ENCODE results near the gene SVIL. TPM values are rescaled to one million over a fixed set of nuclear protein-coding genes. Genes with fewer than 3 reads are reported as not detected.
A peak's percentile ranks its signal among the peaks of the same experiment; 100 is the strongest.
"Not testable (repeated sequence)": the region's sequence is repeated elsewhere in the genome, so short reads cannot be mapped to it uniquely, and the experiment has no call there.

Gene SVIL
- polyA plus RNA-seq, 3 donors from 2014 or later, result 0.16 to 16.3 (median 2.6) TPM

DNA sequence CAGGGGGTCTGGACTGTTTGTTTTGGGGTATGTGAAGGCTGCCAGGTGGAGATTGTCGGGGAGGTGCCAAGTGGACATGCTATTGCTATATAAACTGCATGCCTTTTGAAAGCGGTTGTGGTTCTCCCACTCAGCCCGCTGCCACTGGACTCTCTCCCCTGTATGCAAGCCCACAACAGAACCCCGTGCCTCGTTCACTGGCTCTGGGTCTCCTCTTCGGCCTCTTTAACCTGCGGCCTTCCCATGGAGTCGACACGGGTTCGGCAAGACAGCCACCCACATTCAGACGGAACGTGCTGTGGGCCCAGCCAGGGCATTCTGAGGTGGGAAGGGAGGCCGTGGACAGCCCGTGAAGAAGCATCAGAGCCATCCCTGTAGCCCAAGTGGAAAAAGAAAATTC is 50.3 kb downstream of the SVIL start:
- H3K36me3 Mint-ChIP-seq, result peaks cover 0 to 4% (median 0%) of the 10 kb centered on the region in 3 donors
- DNase-seq, result no peak
- no peaks in the 10 kb centered on the region for H3K9me3 Mint-ChIP-seq
- peaks cover 0 to 3% of the 10 kb centered on the region in 2 donors for H3K4me1 Mint-ChIP-seq
- H3K4me3 Mint-ChIP-seq, result no peak overlapping the region
- H3K27me3 Mint-ChIP-seq (ENCODE audit: low read depth in 3 of 3), result peaks cover 0 to 1% (median 1%) of the 10 kb centered on the region in 3 donors
- H3K27ac Mint-ChIP-seq, result no peak overlapping the region

DNA sequence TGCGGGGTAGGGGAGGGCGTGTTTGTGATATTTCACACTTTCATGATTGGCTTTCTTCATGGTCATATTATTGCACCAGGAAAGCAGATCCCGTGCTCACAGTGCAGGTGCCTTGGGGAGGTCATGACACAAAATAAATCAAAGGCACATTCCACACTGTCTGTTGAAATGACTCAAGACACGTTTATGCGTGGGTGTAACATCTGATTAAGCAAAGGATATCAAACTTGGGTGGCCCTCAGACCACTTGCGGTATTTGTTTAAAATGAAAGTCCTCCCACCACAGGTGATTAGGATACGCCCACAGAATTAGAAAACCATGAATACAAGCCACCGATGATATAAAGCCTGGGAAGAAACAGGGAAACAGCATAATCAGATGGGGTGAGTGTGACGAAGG is 51.1 kb downstream of the SVIL start:
- Mint-ChIP-seq H3K36me3 (peaks cover 0 to 4% (median 0%) of the 10 kb centered on the region in 3 donors), H3K4me1 (peaks cover 0 to 2% of the 10 kb centered on the region in 2 donors), H3K4me3 (no peak overlapping the region), H3K27me3 (ENCODE audit: low read depth in 3 of 3) (peaks cover 0 to 1% (median 1%) of the 10 kb centered on the region in 3 donors), H3K27ac (no peak overlapping the region), H3K9me3 (no peaks in the 10 kb centered on the region)
- no peak for DNase-seq

DNA sequence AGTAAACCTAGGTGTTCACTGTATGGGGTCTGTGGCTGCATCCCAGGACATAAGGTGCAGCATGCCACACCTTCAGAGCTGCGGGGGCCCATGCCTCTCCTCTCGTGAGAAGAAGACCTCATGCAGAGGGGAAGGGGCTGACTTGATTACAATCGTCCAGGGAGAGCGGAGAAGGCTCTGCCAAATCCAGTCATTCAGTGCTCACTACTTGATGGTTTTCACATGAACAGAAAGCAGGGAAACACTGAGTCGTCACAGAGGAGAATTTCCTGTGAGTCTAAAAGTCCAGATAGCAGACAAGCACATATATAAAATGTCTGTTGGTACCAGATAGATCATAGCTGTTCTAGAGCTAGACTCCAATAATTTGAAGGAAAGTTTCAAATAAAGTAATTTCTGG is 52.0 kb downstream of the SVIL start:
- not testable (repeated sequence) for H3K4me3 Mint-ChIP-seq; H3K9me3 Mint-ChIP-seq; DNase-seq; H3K36me3 Mint-ChIP-seq; H3K4me1 Mint-ChIP-seq; H3K27me3 Mint-ChIP-seq (ENCODE audit: low read depth in 3 of 3); H3K27ac Mint-ChIP-seq

DNA sequence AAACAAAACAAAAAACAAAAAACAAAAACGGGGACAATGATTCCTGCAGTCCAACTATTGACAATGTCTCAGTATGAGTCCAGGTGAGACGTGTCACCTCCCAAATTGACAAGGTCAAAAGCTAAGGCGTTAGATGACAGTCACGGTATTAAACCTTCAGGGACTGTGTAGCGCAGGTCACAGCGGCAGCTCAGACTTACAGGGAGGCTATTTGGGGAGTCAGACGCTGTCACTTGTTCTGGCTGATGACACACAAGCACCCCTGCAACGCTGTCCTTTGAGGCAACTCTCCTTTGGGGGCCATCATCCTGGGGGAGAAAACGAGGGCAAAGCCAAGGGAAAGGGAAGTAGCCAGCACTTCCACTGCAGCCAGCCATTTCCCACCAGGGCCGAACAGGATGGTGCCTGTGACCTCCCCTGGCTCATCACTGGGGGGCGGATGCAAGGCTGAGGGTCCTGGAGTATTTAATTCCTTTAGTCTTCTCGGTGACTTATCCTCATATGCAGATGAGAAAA is 55.3 kb downstream of the SVIL start:
- DNase-seq, result no peak
- Mint-ChIP-seq H3K4me1 (peaks cover 0 to 2% of the 10 kb centered on the region in 2 donors), H3K36me3 (peaks cover 0 to 3% (median 0%) of the 10 kb centered on the region in 3 donors), H3K4me3 (no peak overlapping the region), H3K9me3 (no peaks in the 10 kb centered on the region), H3K27me3 (ENCODE audit: low read depth in 3 of 3) (peaks cover 0 to under 1% (median 0%) of the 10 kb centered on the region in 3 donors), H3K27ac (no peak overlapping the region)

DNA sequence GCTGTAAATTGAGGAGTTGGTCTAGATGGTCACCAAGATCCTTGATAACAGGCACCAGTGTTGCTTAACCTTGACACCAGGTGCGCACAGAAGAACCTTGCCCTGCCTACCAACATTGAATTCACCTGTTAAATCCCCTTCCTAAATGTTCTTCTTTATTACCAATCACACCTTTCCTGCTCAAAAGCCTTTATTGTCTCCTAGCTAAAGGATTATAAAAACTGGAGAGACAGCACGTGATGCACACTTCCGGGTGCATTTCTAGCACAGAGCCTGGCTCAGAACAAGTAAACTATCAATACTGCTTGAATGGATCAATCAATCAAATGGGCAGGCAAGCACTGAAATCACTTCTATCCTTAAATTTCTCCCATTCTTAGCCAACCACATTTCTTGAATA is 56.3 kb downstream of the SVIL start:
- no peaks in the 10 kb centered on the region for H3K9me3 Mint-ChIP-seq
- H3K4me1 Mint-ChIP-seq, result peaks cover 0 to 2% of the 10 kb centered on the region in 2 donors
- H3K27ac Mint-ChIP-seq, result no peak overlapping the region
- no peaks in the 10 kb centered on the region for H3K27me3 Mint-ChIP-seq (ENCODE audit: low read depth in 3 of 3)
- no peak for DNase-seq
- no peak overlapping the region for H3K4me3 Mint-ChIP-seq
- H3K36me3 Mint-ChIP-seq, result peaks cover 0 to 3% (median 0%) of the 10 kb centered on the region in 3 donors

DNA sequence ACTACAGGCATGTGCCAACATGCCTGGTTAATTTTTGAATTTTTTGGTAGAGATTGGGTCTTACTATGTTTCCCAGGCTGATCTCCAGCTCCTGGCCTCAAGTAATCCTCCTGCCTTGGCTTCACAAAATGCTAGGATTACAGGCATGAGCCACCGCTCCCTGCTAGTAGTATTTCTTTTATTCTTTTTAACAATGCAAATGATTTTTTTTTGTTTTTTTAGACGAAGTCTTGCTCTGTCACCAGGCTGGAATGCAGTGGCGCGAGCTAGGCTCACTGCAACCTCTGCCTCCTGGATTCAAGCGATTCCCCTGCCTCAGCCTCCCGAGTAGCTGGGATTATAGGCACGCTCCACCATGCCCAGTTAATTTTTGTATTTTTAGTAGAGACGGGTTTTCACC is 58.1 kb downstream of the SVIL start:
- Mint-ChIP-seq H3K36me3 (peaks cover 0 to 3% (median 0%) of the 10 kb centered on the region in 3 donors), H3K27ac (no peak overlapping the region), H3K4me1 (no peaks in the 10 kb centered on the region), H3K4me3 (no peak overlapping the region), H3K27me3 (ENCODE audit: low read depth in 3 of 3) (no peaks in the 10 kb centered on the region), H3K9me3 (no peaks in the 10 kb centered on the region)
- DNase-seq, result no peak

DNA sequence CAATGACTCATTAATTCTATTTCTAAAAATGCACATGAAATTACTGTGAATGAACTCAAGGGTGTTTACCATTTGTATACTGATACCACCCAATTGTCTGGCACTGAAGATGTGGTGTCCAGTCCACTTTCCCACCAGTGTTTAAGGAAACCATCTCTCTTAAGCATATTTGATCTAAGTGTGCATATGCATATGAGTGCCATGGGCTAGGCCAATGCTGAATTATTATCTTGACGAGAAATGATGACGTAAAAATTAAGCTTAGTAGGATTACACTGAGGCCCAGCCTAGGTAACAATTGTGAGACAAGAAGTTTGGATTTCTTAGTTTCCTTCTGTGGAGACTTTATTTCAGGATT is 59.7 kb downstream of the SVIL start:
- DNase-seq, result no peak
- no peak overlapping the region for H3K27ac Mint-ChIP-seq
- H3K9me3 Mint-ChIP-seq, result no peaks in the 10 kb centered on the region
- H3K36me3 Mint-ChIP-seq, result peaks cover 0 to 3% (median 0%) of the 10 kb centered on the region in 3 donors
- H3K4me3 Mint-ChIP-seq, result no peak overlapping the region
- H3K4me1 Mint-ChIP-seq, result no peaks in the 10 kb centered on the region
- no peaks in the 10 kb centered on the region for H3K27me3 Mint-ChIP-seq (ENCODE audit: low read depth in 3 of 3)

DNA sequence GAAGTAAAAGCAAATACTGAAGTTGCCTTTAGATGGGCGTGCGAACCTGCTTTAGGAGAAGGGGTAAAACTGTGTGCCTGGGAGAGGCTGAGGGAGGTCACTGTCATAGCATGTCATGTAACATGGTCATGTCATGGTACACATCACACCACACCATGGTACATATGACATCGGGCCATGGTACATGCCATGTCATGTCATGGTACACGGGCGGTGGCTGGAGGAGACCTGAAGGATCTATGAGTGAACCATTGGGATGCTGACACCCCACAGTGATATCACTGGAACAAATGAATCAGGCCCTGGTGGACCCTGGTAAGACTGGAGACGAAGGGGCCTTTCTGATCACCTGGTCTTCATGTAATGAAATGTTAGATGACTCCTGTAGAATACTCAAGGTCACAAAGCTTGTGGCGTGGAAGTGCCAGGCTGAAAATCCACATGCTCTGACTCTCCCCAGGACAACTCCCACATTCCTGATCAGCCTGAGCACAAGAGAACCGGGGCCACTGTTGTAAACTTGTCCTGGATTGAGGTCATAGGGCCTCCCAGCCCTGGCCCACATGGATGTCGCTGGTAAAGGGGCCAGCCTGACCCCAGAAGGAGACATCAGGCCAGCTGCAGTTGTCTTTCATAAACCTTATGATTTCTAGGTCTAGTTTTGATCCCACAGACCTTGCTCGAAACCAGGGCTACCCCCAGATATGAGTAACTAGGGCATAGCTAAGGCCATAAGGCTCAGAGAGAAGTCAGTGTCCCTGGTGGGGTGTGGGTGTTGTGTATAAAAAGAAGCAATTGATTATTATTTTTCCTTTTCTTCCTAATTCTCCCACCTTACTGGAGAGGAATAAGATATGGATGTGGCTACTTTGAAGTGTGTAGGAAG is 60.3 kb downstream of the SVIL start:
- not testable (repeated sequence) for H3K36me3 Mint-ChIP-seq; H3K4me3 Mint-ChIP-seq; DNase-seq; H3K9me3 Mint-ChIP-seq; H3K27me3 Mint-ChIP-seq (ENCODE audit: low read depth in 3 of 3); H3K27ac Mint-ChIP-seq; H3K4me1 Mint-ChIP-seq

DNA sequence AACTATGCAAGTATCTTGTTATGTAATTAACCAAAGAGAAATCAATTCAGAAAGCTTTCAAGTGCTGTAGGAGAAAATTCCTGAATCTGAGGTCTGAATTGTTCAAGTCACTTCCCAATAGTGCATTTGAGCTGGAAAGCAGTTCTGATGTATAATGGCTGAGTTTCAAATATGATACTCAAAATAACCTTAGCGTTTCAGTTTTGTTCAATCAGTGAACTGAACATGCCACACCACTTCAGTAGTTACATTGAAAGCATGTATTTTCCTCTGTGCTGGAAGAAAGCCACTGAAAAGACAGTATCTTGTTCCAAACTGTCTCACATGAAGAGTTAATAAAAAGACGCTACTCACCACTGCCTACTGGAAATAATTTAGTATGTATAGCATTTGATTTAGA is 64.5 kb downstream of the SVIL start:
- H3K27ac Mint-ChIP-seq; H3K27me3 Mint-ChIP-seq (ENCODE audit: low read depth in 3 of 3); H3K4me1 Mint-ChIP-seq; H3K36me3 Mint-ChIP-seq; H3K9me3 Mint-ChIP-seq; DNase-seq; H3K4me3 Mint-ChIP-seq: not testable (repeated sequence)

DNA sequence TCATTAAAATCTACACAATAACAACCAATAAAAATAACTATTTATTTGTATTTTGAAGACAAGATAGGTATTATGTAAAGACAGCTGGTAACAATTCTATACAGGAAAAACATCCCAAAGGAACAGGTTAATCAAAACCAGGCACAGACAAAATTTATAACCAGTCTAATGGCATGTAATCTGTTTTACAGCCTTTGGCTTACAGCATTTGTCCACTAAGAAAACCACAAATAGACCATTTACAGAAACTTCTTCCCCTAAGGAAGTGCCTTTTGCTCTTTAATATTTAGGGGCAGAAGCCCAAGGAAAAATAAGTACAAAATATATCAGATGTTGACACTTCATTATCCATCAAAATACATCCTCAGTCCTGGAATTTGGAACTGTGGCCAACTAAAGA is 65.0 kb downstream of the SVIL start:
- Mint-ChIP-seq H3K4me1 (no peaks in the 10 kb centered on the region), H3K27me3 (ENCODE audit: low read depth in 3 of 3) (no peaks in the 10 kb centered on the region), H3K36me3 (peaks cover 0 to 5% (median 4%) of the 10 kb centered on the region in 3 donors), H3K27ac (no peak overlapping the region), H3K9me3 (no peaks in the 10 kb centered on the region), H3K4me3 (no peak overlapping the region)
- no peak for DNase-seq

DNA sequence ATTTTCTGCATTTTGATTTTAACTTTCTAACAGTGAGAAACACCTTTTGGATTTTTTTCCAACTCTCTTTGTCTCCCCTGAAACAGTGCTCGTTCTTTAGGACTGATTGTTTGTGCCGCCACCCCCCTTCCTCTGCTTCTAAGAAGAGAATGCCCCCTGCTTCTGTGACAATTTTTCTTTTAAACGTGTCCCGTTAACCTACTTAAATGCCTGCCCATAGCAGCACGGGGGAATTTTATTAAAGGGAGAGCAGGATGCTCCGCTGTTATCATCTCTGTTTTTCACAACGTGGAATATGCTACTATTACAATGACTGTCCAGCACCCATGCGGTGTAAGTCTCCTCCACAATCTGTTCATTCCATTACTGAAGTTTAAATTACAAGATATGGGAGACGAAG is 67.8 kb downstream of the SVIL start:
- no peak for DNase-seq
- Mint-ChIP-seq H3K4me3 (no peak overlapping the region), H3K9me3 (no peaks in the 10 kb centered on the region), H3K4me1 (no peaks in the 10 kb centered on the region), H3K27ac (no peak overlapping the region), H3K36me3 (peaks cover 5 to 9% (median 6%) of the 10 kb centered on the region in 3 donors), H3K27me3 (ENCODE audit: low read depth in 3 of 3) (peaks cover 0 to 3% (median 0%) of the 10 kb centered on the region in 3 donors)

DNA sequence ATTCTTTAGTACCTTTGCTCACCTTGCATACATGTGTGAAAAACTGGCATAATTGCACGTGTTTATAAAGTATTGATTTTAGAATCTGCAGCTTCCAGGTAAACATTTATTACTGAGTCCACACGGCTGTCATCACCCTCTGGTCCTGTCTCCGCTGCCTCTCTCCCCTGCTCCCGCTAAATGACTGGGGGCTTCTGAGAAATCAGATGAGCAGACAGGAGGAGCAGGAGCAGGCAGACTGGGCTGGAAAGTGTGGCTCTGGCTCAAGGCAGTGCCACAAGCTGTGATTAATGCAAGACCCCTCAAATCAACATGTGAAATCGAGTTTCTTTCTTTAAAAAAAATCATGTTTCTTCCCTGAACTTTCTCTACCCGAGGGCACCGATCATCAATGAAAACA is 68.6 kb downstream of the SVIL start:
- not testable (repeated sequence) for H3K9me3 Mint-ChIP-seq; H3K36me3 Mint-ChIP-seq; H3K27ac Mint-ChIP-seq; H3K4me3 Mint-ChIP-seq; H3K4me1 Mint-ChIP-seq; H3K27me3 Mint-ChIP-seq (ENCODE audit: low read depth in 3 of 3); DNase-seq

DNA sequence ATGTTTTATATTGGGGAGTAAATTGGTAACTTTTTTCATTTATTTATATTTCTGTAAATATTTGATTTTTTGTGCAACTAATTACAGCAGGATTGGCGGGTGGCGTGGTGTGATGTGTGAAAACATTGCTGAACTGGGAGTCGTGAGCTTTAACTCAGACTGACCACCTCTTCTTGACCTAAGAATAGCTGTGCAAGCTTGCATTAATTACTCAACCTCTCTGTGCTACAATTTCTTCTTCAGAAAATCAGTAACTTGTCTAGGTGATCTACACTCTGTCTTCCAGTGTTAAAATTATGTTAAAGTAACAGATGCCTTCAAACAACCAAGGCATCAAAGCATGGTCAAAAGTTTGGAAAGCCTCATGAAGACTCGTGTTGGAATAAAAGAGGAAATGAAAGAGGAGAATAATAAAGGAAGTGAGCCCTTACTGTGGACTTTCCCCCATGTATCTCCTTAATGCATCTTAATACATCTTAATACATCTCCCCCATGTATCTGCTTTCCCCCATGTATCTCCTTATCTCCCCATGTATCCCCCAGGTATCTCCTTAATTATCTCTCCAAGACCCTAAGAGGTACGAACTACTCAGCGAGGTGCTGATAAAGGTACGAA is 71.2 kb downstream of the SVIL start:
- Mint-ChIP-seq H3K4me3 (no peak overlapping the region), H3K9me3 (no peaks in the 10 kb centered on the region), H3K4me1 (no peaks in the 10 kb centered on the region), H3K27ac (no peak overlapping the region), H3K36me3 (peaks cover 5 to 7% (median 6%) of the 10 kb centered on the region in 3 donors), H3K27me3 (ENCODE audit: low read depth in 3 of 3) (peaks cover 0 to 3% (median 0%) of the 10 kb centered on the region in 3 donors)
- DNase-seq, result no peak

DNA sequence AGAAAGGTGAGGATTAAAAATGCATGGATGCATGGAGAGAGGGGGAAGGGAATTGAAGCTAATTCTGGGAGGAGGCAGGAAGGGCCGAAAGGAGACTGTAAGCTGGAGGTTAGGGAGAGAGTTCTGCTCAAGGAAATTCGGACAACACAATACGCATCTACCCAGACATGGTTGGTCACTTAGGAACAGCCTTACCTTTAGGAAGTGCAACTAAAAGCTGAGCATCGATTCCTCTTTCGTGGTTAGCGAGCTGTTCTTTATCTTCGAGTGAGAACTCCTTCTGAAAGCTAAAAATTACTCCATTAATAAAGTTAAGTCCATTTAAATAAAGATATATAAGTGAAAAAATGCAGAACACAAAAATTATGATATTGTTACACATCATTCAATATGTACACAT is 71.8 kb downstream of the SVIL start:
- H3K4me3 Mint-ChIP-seq; H3K36me3 Mint-ChIP-seq; DNase-seq; H3K9me3 Mint-ChIP-seq; H3K4me1 Mint-ChIP-seq; H3K27me3 Mint-ChIP-seq (ENCODE audit: low read depth in 3 of 3): not testable (repeated sequence)
- peak overlapping the region in 1 of 6 donors; percentile 69 for H3K27ac Mint-ChIP-seq

Data from immature natural killer cell (primary cell).